Activated naive CD8-positive, alpha-beta T cell treated with anti-CD3 and anti-CD28 coated beads for 36 hours (primary cell): ENCODE measurements around the gene CARTPT. TPM values are rescaled to one million over a fixed set of nuclear protein-coding genes. Genes with fewer than 3 reads are reported as not detected.

Source experiments
- DNase-seq: peaks from one replicate; pipeline ENCODE4 v3.0.0; 2021
- H3K27ac Mint-ChIP-seq: one replicate; pipeline ENCODE4 v1.8.0; 2022; ENCODE audit warnings: mild to moderate bottlenecking, moderate library complexity, mixed read lengths
- H3K27me3 Mint-ChIP-seq: one replicate; pipeline ENCODE4 v1.8.0; 2022; ENCODE audit warnings: mild to moderate bottlenecking, mixed read lengths
- H3K36me3 Mint-ChIP-seq: one replicate; pipeline ENCODE4 v1.8.0; 2021; ENCODE audit warnings: mild to moderate bottlenecking, mixed read lengths
- H3K4me1 Mint-ChIP-seq: one replicate; pipeline ENCODE4 v1.8.0; 2021; ENCODE audit warnings: mixed read lengths
- H3K4me3 Mint-ChIP-seq: one replicate; pipeline ENCODE4 v1.8.0; 2022; ENCODE audit warnings: mild to moderate bottlenecking, moderate library complexity, mixed read lengths
- H3K9me3 Mint-ChIP-seq: one replicate; pipeline ENCODE4 v1.8.0; 2022; ENCODE audit warnings: mixed read lengths
- total RNA-seq, 2 experiments: library from RNA; stranded (reverse); gene quantifications; one replicate each; pipeline ENCODE4 v1.2.3, GENCODE V29; 2021

The CARTPT gene
- total RNA-seq: not detected

GRCh38 chr5:71719063-71719964, at the start of gene CARTPT:
TSS of gene CARTPT (plus strand) at chr5:71719275. CDS start at chr5:71719294, 19 bp downstream.
- Mint-ChIP-seq H3K4me1 (peaks cover 3% of the 10 kb centered on the region), H3K27me3 (peaks cover 87% of the 10 kb centered on the region), H3K36me3 (no peaks in the 10 kb centered on the region), H3K9me3 (peaks cover 2% of the 10 kb centered on the region), H3K27ac (no peak within 1 kb of the TSS), H3K4me3 (no peak within 1 kb of the TSS)
- no peak for DNase-seq

GRCh38 chr5:71677977-71678376, 41.1 kb upstream of the CARTPT start:
- Mint-ChIP-seq H3K9me3 (peaks cover 1% of the 10 kb centered on the region), H3K4me3 (no peak overlapping the region), H3K36me3 (no peaks in the 10 kb centered on the region), H3K27ac (no peak overlapping the region), H3K27me3 (peaks cover 34% of the 10 kb centered on the region), H3K4me1 (no peaks in the 10 kb centered on the region)
- DNase-seq: no peak

DNA sequence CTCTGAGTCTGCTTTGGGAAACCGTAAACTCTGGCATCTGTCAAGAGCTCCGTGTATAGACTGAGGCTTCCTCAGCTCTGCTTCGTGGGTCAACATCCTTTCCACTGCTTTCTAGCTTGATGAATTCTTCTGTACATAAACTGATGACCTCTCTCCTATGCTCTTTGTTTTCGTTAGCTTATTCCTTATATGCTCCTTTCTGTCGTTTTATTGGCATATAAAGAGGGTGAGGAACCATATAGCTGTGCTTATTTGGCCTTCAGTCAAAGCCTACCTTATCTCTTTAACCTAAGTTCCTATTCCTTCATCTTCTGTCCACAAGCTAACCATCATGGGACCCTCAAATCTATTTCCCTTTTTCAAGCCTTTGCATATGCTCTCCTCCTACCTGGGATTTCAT, 39.4 kb upstream of the CARTPT start:
- Mint-ChIP-seq H3K27ac (no peak overlapping the region), H3K27me3 (peaks cover 45% of the 10 kb centered on the region), H3K36me3 (no peaks in the 10 kb centered on the region), H3K4me1 (no peaks in the 10 kb centered on the region), H3K9me3 (peaks cover 5% of the 10 kb centered on the region), H3K4me3 (no peak overlapping the region)
- no peak for DNase-seq

DNA sequence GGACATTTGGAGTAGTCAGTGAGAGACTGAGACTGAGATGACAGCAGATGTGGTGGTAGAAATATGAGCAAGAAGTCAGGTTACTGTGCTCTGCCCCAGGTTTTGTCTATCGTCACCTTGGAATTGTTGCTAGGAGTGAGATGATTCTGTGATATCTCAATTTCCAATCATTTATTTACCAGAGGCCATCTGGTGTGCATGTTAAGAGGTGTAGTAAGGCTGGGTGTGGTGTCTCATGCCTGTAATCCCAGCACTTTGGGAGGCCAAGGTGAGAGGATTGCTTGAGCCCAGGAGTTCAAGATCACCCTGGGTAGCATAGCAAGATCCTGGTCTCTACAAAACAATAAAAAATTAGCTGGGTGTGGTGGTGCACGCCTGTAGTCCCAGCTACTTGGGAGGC, 38.6 kb upstream of the CARTPT start:
- Mint-ChIP-seq H3K4me1 (no peaks in the 10 kb centered on the region), H3K36me3 (no peaks in the 10 kb centered on the region), H3K4me3 (no peak overlapping the region), H3K27me3 (peaks cover 47% of the 10 kb centered on the region), H3K9me3 (peaks cover 10% of the 10 kb centered on the region), H3K27ac (no peak overlapping the region)
- DNase-seq: no peak

DNA sequence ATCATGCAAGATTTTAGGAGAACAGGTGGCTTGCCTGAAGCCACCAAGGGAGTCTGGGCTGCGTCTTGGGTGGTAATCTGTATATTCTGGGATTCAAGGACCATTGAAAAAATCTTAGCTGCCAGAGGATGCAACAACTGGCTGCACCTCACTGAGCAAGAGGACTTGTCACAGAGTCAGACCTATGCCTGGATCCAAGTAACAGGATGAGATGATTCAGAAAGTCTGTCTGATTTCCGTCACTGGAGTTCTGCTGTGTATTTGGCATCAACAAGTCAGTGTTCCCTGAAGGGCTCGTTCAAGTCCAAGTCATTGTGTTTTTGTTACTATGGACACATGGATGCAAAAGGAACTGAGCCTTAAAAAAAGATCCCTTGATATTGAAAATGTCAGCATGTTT, 37.8 kb upstream of the CARTPT start:
- peaks cover 12% of the 10 kb centered on the region for H3K9me3 Mint-ChIP-seq
- H3K36me3 Mint-ChIP-seq: no peaks in the 10 kb centered on the region
- H3K27ac Mint-ChIP-seq: no peak overlapping the region
- no peak for DNase-seq
- H3K4me3 Mint-ChIP-seq: no peak overlapping the region
- peaks cover 54% of the 10 kb centered on the region for H3K27me3 Mint-ChIP-seq
- no peaks in the 10 kb centered on the region for H3K4me1 Mint-ChIP-seq

DNA sequence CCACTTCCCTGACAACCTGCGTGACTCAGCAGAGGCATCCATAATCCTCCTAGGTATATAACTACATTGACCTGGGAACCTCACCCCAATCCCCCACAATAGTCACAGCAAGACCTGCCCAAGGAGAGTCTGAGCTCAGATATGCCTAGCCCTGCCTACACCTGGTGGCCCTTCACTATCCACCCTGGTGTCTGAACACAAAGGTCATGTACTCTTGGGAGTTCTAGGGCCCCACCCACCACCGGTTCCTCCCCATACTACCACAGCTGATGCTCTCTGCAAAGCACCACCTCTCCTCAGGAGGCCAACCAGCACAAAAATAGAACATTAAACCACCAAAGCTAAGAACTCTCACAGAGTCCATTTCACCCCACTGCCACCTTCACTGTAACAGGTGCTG, 34.8 kb upstream of the CARTPT start:
- Mint-ChIP-seq H3K27ac (no peak overlapping the region), H3K9me3 (peaks cover 12% of the 10 kb centered on the region), H3K4me1 (no peaks in the 10 kb centered on the region), H3K36me3 (no peaks in the 10 kb centered on the region), H3K27me3 (peaks cover 70% of the 10 kb centered on the region), H3K4me3 (no peak overlapping the region)
- no peak for DNase-seq

- peaks cover 12% of the 10 kb centered on the region for H3K27me3 Mint-ChIP-seq
- no peak overlapping the region for H3K4me3 Mint-ChIP-seq
- peaks cover 3% of the 10 kb centered on the region for H3K4me1 Mint-ChIP-seq
- no peak overlapping the region for H3K27ac Mint-ChIP-seq
- no peak for DNase-seq
- no peaks in the 10 kb centered on the region for H3K36me3 Mint-ChIP-seq
- H3K9me3 Mint-ChIP-seq: peaks cover 4% of the 10 kb centered on the region
Observed at GRCh38 chr5:71693828-71694427, 25.1 kb upstream of the CARTPT start.

DNA sequence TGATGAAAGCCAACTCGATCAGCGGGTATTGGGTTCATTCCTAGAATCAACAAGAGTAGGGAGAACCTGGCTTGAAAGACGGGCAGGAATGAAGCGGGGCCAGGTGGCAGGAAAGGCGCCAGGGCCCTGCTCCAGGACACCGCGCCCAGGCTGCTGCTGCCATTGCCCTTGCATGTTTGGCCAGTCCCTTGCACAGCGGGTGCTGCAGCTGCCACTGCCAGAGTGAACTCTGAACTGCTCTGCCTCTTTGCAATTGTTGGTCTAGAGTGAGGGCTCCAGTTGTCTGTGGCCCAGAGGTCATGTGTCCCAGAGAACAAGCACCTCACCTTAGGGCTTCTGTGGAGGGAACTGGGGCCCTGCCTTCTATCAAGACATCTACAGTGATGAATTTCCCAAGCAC, 24.0 kb upstream of the CARTPT start:
- H3K36me3 Mint-ChIP-seq: no peaks in the 10 kb centered on the region

GRCh38 chr5:71695595-71695994, 23.5 kb upstream of the CARTPT start:
- no peak for DNase-seq
- peaks cover 4% of the 10 kb centered on the region for H3K9me3 Mint-ChIP-seq
- H3K4me1 Mint-ChIP-seq: peaks cover 3% of the 10 kb centered on the region
- no peaks in the 10 kb centered on the region for H3K36me3 Mint-ChIP-seq
- no peak overlapping the region for H3K27ac Mint-ChIP-seq
- H3K4me3 Mint-ChIP-seq: no peak overlapping the region
- peaks cover 11% of the 10 kb centered on the region for H3K27me3 Mint-ChIP-seq

More for the DNA sequence above, 24.0 kb upstream of the CARTPT start:
- H3K4me3 Mint-ChIP-seq: no peak overlapping the region
- H3K27ac Mint-ChIP-seq: no peak overlapping the region
- H3K27me3 Mint-ChIP-seq: peaks cover 11% of the 10 kb centered on the region
- peaks cover 3% of the 10 kb centered on the region for H3K4me1 Mint-ChIP-seq
- DNase-seq: no peak
- peaks cover 4% of the 10 kb centered on the region for H3K9me3 Mint-ChIP-seq

DNA sequence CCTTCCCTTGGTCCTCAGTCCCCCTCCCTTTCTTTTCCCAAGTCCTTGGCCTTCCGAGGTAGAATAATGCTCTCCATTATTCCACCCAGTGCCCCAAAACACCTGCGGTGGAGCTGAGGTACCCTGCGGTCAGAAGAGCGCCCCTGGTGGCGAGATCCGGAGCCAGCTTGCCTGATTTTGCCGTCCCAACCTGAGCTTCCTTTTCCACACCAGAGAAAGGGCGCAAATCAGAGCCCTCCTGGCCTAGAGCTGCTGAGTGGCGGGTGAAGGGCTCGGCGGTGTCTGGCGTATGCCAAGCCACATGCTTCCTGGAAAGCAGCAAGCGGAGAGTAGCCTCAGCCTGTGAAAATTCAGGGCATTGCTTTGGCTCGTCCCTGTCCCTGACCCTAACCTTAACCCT, 21.1 kb upstream of the CARTPT start:
- Mint-ChIP-seq H3K36me3 (no peaks in the 10 kb centered on the region), H3K27ac (no peak overlapping the region), H3K27me3 (peaks cover 8% of the 10 kb centered on the region), H3K9me3 (peaks cover 4% of the 10 kb centered on the region), H3K4me1 (peaks cover 3% of the 10 kb centered on the region), H3K4me3 (no peak overlapping the region)
- DNase-seq: no peak

DNA sequence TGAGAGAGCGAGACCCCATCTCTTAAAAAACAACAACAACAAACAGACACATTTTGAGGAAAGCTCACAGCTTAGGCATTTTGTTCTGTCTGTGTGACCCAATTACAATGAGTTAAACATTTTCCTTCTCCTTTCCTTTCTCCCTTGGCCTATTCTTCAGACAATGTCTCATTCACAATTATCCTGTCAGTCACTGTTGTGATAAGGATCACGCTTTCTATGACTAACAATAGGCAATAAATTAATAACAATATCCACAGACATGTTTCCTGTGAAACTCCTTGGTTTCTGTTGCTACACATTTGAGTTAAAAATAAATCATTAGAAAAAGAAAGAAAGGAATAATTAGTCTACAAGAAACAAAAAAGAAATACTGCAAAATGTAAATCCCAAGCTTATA, 19.8 kb upstream of the CARTPT start:
- no peak for DNase-seq
- Mint-ChIP-seq H3K4me1 (peaks cover 3% of the 10 kb centered on the region), H3K36me3 (no peaks in the 10 kb centered on the region), H3K27ac (no peak overlapping the region), H3K4me3 (no peak overlapping the region), H3K9me3 (peaks cover 4% of the 10 kb centered on the region), H3K27me3 (peaks cover 18% of the 10 kb centered on the region)

- Mint-ChIP-seq H3K4me1 (peaks cover 3% of the 10 kb centered on the region), H3K4me3 (no peak overlapping the region), H3K27me3 (peaks cover 16% of the 10 kb centered on the region), H3K27ac (no peak overlapping the region), H3K36me3 (no peaks in the 10 kb centered on the region), H3K9me3 (peaks cover 4% of the 10 kb centered on the region)
- DNase-seq: no peak
Observed at GRCh38 chr5:71699751-71700150, 19.3 kb upstream of the CARTPT start.

GRCh38 chr5:71700803-71701202, 18.3 kb upstream of the CARTPT start:
- Mint-ChIP-seq H3K36me3 (no peaks in the 10 kb centered on the region), H3K9me3 (peaks cover 4% of the 10 kb centered on the region), H3K27ac (no peak overlapping the region), H3K27me3 (peaks cover 16% of the 10 kb centered on the region), H3K4me3 (no peak overlapping the region), H3K4me1 (peaks cover 3% of the 10 kb centered on the region)
- no peak for DNase-seq

- no peak for DNase-seq
- Mint-ChIP-seq H3K4me3 (no peak overlapping the region), H3K4me1 (peaks cover 3% of the 10 kb centered on the region), H3K36me3 (no peaks in the 10 kb centered on the region), H3K27me3 (peaks cover 17% of the 10 kb centered on the region), H3K9me3 (peaks cover 4% of the 10 kb centered on the region), H3K27ac (no peak overlapping the region)
Observed at GRCh38 chr5:71701407-71701806, 17.7 kb upstream of the CARTPT start.

DNA sequence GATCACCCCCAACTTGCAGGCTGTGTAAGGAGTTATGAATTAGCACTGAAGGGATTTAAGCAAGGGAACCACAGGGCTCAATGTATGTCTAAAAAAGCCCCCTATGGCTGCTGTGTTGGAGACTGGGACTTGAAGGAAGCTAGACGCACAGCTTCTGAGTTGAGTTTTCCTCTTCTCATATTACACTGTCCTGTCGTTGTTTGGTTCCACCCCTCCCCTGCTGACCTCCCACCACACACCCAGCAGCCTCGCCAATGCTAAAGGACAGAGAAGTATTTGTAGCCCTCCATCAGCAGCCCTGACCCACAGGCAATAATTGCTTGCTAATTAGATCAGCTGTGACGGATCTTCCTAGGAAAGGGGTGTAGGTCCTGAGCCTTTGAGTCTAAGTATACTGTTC, 15.1 kb upstream of the CARTPT start:
- DNase-seq: no peak
- no peak overlapping the region for H3K4me3 Mint-ChIP-seq
- H3K27ac Mint-ChIP-seq: no peak overlapping the region
- H3K9me3 Mint-ChIP-seq: no peaks in the 10 kb centered on the region
- H3K36me3 Mint-ChIP-seq: no peaks in the 10 kb centered on the region
- H3K4me1 Mint-ChIP-seq: no peaks in the 10 kb centered on the region
- H3K27me3 Mint-ChIP-seq: peaks cover 25% of the 10 kb centered on the region

DNA sequence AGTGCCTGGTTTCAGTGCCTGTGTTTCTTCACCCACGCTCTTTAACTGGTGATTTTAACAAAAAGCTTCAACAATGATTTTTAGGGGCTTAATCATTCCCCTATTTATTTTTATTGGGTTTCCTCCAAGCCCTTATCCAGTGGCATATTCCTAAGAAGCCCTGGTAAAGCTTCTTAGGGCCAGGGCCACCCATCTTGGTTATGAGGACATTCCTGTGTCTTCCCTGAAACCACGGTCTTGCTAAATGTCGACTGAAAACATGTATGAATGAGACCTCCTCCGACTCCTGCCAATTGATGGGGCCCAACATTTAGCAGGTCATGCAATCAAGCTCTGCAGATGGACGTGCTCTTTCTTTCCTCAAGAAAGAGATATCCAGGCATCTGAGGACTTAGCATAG, 13.7 kb upstream of the CARTPT start:
- no peaks in the 10 kb centered on the region for H3K4me1 Mint-ChIP-seq
- no peak overlapping the region for H3K27ac Mint-ChIP-seq
- no peak overlapping the region for H3K4me3 Mint-ChIP-seq
- no peaks in the 10 kb centered on the region for H3K36me3 Mint-ChIP-seq
- H3K9me3 Mint-ChIP-seq: no peaks in the 10 kb centered on the region
- no peak for DNase-seq
- H3K27me3 Mint-ChIP-seq: peaks cover 25% of the 10 kb centered on the region
